ENCODE data around the gene ADAMTS13. TPM values are rescaled to one million over a fixed set of nuclear protein-coding genes. Genes with fewer than 3 reads are reported as not detected.

The ADAMTS13 gene
- total RNA-seq, 3 donors from 2014 or later (not counting 1 experiment from before 2014, with no cell fraction given) = 2.3 to 3.0 (median 2.8) TPM

DNA sequence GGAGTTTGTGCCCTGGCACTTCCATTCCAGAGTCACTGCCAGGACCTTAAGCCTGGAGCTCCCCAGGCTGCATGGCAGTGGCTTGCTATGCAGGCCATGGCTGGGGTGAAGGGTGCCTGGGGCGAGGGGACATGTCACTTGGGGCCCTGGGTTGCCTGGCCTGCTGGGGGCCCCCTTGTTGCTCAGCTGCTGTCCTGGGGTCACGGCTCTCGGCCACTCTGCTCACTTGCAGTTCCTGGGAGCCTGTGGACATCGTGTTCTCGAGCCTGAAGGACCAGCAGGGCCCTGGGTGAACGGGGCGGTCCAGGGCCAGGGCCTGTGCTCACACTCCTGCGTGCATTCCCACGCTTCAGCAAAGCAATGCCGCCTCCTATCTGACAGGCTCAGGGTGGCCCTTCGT lies 71.3 kb downstream of the ADAMTS13 start:
- 83% methylated on average over 11 of the region's 11 CpGs for WGBS (ENCODE audit: insufficient coverage)
- H3K4me1 ChIP-seq (ENCODE audit: control insufficient read depth, insufficient read depth, low read length) = no peaks in the 10 kb centered on the region
- no peaks in the 10 kb centered on the region for H3K36me3 Mint-ChIP-seq
- H3K27me3 Mint-ChIP-seq (ENCODE audit: low read depth in 2 of 2) = peaks cover 0 to 3% of the 10 kb centered on the region in 2 donors
- H3K4me3 ChIP-seq (ENCODE audit: low read length) = no peak overlapping the region
- H3K36me3 ChIP-seq (ENCODE audit: control insufficient read depth, insufficient read depth, low read length) = no peaks in the 10 kb centered on the region
- H3K9me3 Mint-ChIP-seq = no peaks in the 10 kb centered on the region
- H3K4me3 Mint-ChIP-seq = no peak overlapping the region
- intact Hi-C loops (cut with micrococcal nuclease) = no loop called here
- no peaks in the 10 kb centered on the region for H3K9me3 ChIP-seq (ENCODE audit: control insufficient read depth, insufficient read depth, low read length)
- H3K4me1 Mint-ChIP-seq = no peaks in the 10 kb centered on the region
- H3K27ac ChIP-seq (ENCODE audit: low read length) = no peak overlapping the region
- DNase-seq (no peak), ATAC-seq (no peak)
- TF ChIP-seq, protein P1, sequence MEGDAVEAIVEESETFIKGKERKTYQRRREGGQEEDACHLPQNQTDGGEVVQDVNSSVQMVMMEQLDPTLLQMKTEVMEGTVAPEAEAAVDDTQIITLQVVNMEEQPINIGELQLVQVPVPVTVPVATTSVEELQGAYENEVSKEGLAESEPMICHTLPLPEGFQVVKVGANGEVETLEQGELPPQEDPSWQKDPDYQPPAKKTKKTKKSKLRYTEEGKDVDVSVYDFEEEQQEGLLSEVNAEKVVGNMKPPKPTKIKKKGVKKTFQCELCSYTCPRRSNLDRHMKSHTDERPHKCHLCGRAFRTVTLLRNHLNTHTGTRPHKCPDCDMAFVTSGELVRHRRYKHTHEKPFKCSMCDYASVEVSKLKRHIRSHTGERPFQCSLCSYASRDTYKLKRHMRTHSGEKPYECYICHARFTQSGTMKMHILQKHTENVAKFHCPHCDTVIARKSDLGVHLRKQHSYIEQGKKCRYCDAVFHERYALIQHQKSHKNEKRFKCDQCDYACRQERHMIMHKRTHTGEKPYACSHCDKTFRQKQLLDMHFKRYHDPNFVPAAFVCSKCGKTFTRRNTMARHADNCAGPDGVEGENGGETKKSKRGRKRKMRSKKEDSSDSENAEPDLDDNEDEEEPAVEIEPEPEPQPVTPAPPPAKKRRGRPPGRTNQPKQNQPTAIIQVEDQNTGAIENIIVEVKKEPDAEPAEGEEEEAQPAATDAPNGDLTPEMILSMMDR (IDR thresholded peaks at IDR 0.05) = no peak
- H3K27me3 ChIP-seq (ENCODE audit: control insufficient read depth, insufficient read depth, low read length) = no peaks in the 10 kb centered on the region
- H3K27ac Mint-ChIP-seq = no peak overlapping the region

DNA sequence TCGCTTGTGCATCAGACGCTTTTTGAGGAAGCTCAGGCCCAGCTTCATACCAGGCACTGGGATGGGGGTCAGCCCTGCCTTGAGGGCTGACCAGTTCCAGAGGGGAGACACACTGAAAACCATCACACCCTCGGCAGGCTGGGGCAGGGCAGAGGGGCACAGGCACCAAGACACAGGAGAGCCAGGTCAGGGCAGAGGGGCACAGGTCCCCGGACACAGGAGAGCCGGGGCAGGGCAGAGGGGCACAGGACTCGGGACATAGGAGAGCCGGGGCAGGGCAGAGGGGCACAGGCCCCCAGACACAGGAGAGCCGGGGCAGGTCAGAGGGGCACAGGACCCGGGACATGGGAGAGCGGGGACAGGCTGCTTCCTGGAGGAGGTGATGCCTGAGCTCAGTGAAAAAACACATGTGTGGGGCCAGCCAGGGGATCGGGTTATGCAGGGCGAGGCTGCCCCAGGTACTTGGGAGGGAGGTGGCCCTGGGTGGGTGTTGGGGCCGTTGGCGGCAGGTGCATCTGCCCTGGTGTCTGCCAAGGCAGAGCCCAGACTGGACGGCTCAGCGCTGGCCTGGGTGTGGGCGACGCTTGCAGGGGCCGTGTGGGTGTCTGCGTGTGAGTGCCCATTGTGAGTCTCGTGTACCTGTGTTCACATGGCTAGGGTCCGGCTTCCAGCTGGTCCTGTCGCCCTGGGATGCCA lies 71.8 kb downstream of the ADAMTS13 start:
- Histone ChIP-seq H3K4me3 (ENCODE audit: low read length) (no peak overlapping the region), H3K27me3 (ENCODE audit: control insufficient read depth, insufficient read depth, low read length) (no peaks in the 10 kb centered on the region), H3K9me3 (ENCODE audit: control insufficient read depth, insufficient read depth, low read length) (no peaks in the 10 kb centered on the region), H3K36me3 (ENCODE audit: control insufficient read depth, insufficient read depth, low read length) (no peaks in the 10 kb centered on the region), H3K27ac (ENCODE audit: low read length) (no peak overlapping the region), H3K4me1 (ENCODE audit: control insufficient read depth, insufficient read depth, low read length) (no peaks in the 10 kb centered on the region)
- intact Hi-C loops (cut with micrococcal nuclease) = no loop called here
- ATAC-seq (no peak), DNase-seq (no peak)
- H3K27ac Mint-ChIP-seq = no peak overlapping the region
- no peak overlapping the region for H3K4me3 Mint-ChIP-seq
- no peaks in the 10 kb centered on the region for H3K4me1 Mint-ChIP-seq
- TF ChIP-seq, protein P1 (IDR thresholded peaks at IDR 0.05) = no peak
- H3K36me3 Mint-ChIP-seq = no peaks in the 10 kb centered on the region
- 88% methylated on average over 23 of the region's 23 CpGs for WGBS (ENCODE audit: insufficient coverage)
- no peaks in the 10 kb centered on the region for H3K9me3 Mint-ChIP-seq
- H3K27me3 Mint-ChIP-seq (ENCODE audit: low read depth in 2 of 2) = peaks cover 0 to 3% of the 10 kb centered on the region in 2 donors

DNA sequence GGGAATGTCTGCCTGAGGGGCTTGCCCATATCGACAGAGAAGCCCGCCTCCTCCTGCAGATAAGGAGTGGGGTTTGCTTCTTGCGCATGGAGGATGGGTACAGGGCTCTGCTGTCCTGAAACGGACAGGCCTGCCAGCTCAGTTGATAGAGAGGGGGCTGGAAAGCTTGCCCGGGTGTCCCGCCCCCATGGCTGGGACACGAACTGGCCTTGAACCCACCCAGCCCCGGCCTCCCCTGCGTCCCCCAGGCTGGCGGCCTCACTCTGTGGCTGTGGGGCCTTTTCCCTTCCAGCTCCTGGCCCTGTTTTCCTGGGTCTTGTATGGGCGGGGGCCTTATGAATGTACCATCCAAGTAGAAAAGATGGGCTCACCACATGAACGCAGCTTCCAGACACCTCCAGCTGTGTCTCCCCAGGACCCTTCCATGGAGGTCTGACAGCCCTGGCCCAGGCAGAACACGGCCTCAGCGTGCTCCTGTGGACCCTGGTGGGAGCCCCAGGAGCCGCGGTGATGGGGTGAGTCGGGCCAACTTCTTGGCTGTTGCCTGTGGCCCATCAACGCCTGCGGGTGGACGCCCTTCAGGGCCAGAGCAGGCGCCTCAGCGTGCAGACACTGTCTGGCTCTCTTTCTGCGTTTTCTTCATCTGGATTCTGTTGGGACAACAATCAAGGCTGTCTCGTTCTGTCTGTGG lies 72.6 kb downstream of the ADAMTS13 start:
- H3K27me3 ChIP-seq (ENCODE audit: control insufficient read depth, insufficient read depth, low read length) = no peaks in the 10 kb centered on the region
- H3K4me1 ChIP-seq (ENCODE audit: control insufficient read depth, insufficient read depth, low read length) = no peaks in the 10 kb centered on the region
- Mint-ChIP-seq H3K4me1 (no peaks in the 10 kb centered on the region), H3K27me3 (ENCODE audit: low read depth in 2 of 2) (peaks cover 0 to 3% of the 10 kb centered on the region in 2 donors), H3K27ac (no peak overlapping the region), H3K4me3 (no peak overlapping the region), H3K9me3 (no peaks in the 10 kb centered on the region), H3K36me3 (no peaks in the 10 kb centered on the region)
- no peak overlapping the region for H3K4me3 ChIP-seq (ENCODE audit: low read length)
- intact Hi-C loops (cut with micrococcal nuclease) = no loop called here
- TF ChIP-seq, protein P1 (IDR thresholded peaks at IDR 0.05) = no peak
- ATAC-seq (no peak), DNase-seq (no peak)
- no peaks in the 10 kb centered on the region for H3K9me3 ChIP-seq (ENCODE audit: control insufficient read depth, insufficient read depth, low read length)
- H3K36me3 ChIP-seq (ENCODE audit: control insufficient read depth, insufficient read depth, low read length) = no peaks in the 10 kb centered on the region
- no peak overlapping the region for H3K27ac ChIP-seq (ENCODE audit: low read length)
- 93% methylated on average over 24 of the region's 24 CpGs for WGBS (ENCODE audit: insufficient coverage)

Data from natural killer cell (primary cell).